Measurements from ENCODE around the gene HPSE2.

HPSE2 gene

DNA sequence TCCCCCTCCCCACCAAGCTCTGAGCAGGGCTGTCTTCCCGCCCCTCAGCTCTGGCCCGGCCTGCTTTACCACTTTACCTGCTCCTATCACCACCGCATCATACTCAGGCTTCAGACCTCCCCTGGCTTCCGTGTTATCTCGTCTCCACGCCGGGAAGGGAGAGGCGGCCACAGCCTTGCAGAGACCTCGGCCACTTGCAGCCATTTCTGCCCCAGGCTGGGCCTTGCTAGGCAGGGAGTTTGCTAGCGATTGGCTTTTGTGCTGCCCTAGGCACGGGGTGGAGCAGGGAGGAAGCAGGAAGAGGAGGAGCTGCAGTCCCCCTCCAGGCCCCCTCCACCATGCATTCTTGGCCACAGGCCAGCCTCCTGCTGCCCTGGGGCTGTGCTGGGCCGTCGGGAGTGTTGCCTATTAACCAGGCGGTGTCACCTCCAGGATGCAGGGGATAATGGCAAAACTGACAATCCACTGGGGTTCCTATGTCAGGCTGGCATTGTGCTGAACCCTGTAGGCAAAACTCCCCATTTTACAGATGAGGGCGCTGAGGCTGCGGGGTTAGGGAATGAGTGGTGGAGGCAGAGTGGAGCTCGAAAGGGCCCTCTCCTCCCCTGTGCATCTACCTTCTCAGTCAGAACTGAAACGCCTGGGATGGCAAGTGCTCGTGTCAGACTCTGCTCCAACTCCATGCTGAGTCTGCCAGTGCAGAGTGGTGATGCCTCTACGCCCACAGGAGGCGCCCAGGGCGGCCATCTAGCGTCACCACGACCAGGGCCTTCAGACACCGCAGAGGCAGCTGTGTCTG lies 820.5 kb downstream of the HPSE2 start, which contains the start of gene PYROXD2:
Gene PYROXD2 (minus strand): TSS at position 251 of the 799 bp plus-strand sequence. CDS start 47 bp downstream, at position 204.
- H3K9me3 ChIP-seq (ENCODE audit: low read depth, low read length), result no peaks in the 10 kb centered on the region
- no peaks in the 10 kb centered on the region for H3K36me3 ChIP-seq (ENCODE audit: insufficient read depth, low read length)
- H3K9ac ChIP-seq (ENCODE audit: insufficient read length), result peak within 1 kb of the TSS; percentile 71
- peak within 1 kb of the TSS; percentile 84 for H3K4me3 ChIP-seq
- TF ChIP-seq POLR2AphosphoS5 (IDR thresholded peaks at IDR 0.05; ENCODE audit: borderline replicate concordance, low read depth, low read length) (peak; percentile 90; the same call in 1 of the 2 replicates), EZH2 (IDR thresholded peaks at IDR 0.05) (no peak)
- peak within 1 kb of the TSS; percentile 54; the same call in 1 of the 2 replicates for H3K27ac ChIP-seq
- DNase-seq (ENCODE audit: low read depth, low spot score), result no peak

DNA sequence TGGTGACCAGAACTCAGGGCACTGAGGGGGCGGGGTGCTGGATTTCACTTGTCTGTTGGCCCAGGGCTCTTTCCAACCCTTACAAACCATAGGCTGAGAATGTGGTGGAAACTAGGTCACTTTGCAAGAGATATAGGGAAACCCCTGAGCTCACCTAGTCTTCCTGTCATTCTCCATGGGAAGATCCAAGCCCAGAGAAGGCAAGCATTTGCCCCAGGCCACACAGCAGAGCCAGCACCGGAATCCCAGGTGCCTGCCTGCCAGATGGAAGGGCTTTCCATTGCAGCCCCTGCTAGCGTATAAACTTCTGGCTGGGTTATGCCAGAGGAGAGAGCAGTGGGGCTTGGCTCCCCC lies 821.1 kb downstream of the HPSE2 start:
- H3K27ac ChIP-seq, result peak overlapping the region; percentile 54; the same call in 1 of the 2 replicates
- H3K36me3 ChIP-seq (ENCODE audit: insufficient read depth, low read length), result no peaks in the 10 kb centered on the region
- H3K9me3 ChIP-seq (ENCODE audit: low read depth, low read length), result no peaks in the 10 kb centered on the region
- TF ChIP-seq FOXP2 (optimal IDR thresholded peaks at IDR 0.05; ENCODE audit: control extremely low read depth, extremely low read length, insufficient read depth), result no peak
- no peak for TF ChIP-seq POLR2AphosphoS5 (IDR thresholded peaks at IDR 0.05; ENCODE audit: borderline replicate concordance, low read depth, low read length)
- TF ChIP-seq EZH2 (IDR thresholded peaks at IDR 0.05), result no peak
- peak overlapping the region; percentile 84 for H3K4me3 ChIP-seq
- no peak for DNase-seq (ENCODE audit: low read depth, low spot score)
- peak overlapping the region; percentile 71 for H3K9ac ChIP-seq (ENCODE audit: insufficient read length)

DNA sequence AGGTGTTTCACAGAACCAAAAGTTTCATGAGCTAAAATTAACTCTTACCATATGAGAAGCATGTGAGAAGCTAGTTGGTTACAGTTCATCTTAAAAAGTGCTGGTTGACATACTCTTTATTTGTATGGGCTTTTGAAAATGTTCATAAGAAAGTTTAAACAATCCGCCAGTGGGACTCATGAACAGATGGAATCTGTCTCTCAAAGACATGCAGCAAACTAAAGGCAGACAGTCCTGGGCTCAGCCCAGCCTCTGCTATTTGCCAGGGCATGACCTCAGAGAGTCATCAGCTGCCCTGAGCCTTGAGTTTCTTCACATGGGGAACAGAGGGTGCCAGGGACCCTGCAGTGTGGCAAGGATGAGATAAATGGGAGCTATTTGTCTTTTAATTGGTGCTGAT lies 823.9 kb downstream of the HPSE2 start:
- no peak overlapping the region for H3K4me3 ChIP-seq
- no peak for TF ChIP-seq FOXP2 (optimal IDR thresholded peaks at IDR 0.05; ENCODE audit: control extremely low read depth, extremely low read length, insufficient read depth)
- no peak for TF ChIP-seq POLR2AphosphoS5 (IDR thresholded peaks at IDR 0.05; ENCODE audit: borderline replicate concordance, low read depth, low read length)
- no peak for TF ChIP-seq EZH2 (IDR thresholded peaks at IDR 0.05)
- H3K9me3 ChIP-seq (ENCODE audit: low read depth, low read length), result no peaks in the 10 kb centered on the region
- no peaks in the 10 kb centered on the region for H3K36me3 ChIP-seq (ENCODE audit: insufficient read depth, low read length)
- H3K27ac ChIP-seq, result no peak overlapping the region
- DNase-seq (ENCODE audit: low read depth, low spot score), result no peak
- no peak overlapping the region for H3K9ac ChIP-seq (ENCODE audit: insufficient read length)

DNA sequence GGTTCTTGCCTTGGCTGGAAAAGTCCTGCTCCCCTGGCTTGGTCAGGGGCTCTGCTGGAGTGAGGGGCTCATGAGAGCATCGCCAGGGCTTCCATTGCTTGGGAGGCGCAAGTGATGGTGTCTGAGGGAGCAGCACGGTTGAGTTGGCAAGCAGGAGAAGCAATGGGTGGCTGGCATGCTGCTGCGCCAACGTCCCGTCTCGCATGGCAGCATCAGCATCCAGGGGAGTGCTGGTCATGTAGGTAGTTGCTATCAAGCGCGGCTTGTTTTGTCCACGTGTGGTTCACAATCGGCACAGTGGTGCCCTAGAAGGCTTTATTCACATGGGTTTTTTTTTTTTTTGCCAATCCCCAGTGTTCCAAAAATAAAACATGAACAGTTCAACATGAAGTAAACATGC lies 824.5 kb downstream of the HPSE2 start:
- Histone ChIP-seq H3K9me3 (ENCODE audit: low read depth, low read length) (no peaks in the 10 kb centered on the region), H3K36me3 (ENCODE audit: insufficient read depth, low read length) (no peaks in the 10 kb centered on the region), H3K4me3 (no peak overlapping the region), H3K9ac (ENCODE audit: insufficient read length) (no peak overlapping the region), H3K27ac (no peak overlapping the region)
- TF ChIP-seq FOXP2 (optimal IDR thresholded peaks at IDR 0.05; ENCODE audit: control extremely low read depth, extremely low read length, insufficient read depth) (no peak), EZH2 (IDR thresholded peaks at IDR 0.05) (no peak)
- no peak for DNase-seq (ENCODE audit: low read depth, low spot score)

DNA sequence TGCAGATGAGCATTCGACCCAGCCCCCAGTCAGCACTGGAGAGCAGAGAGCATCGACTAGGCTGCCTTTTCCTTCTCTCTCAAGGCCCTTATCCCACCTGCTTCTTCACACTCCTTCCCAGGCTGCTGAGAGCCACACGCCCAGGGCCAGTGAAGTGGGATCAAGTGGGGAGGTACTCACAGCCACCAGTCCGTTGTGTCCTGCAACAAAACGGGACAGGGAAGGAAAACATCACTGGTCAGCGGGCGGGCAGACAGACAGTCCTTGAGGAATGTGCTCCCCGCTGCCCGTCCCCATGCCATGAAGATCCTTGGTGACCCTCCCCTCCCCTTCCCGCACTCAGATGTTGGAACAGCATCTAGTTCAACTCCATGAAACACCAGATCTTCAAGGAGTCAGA lies 824.9 kb downstream of the HPSE2 start:
- H3K27ac ChIP-seq, result no peak overlapping the region
- no peak overlapping the region for H3K9ac ChIP-seq (ENCODE audit: insufficient read length)
- no peaks in the 10 kb centered on the region for H3K36me3 ChIP-seq (ENCODE audit: insufficient read depth, low read length)
- TF ChIP-seq POLR2AphosphoS5 (IDR thresholded peaks at IDR 0.05; ENCODE audit: borderline replicate concordance, low read depth, low read length) (no peak), FOXP2 (optimal IDR thresholded peaks at IDR 0.05; ENCODE audit: control extremely low read depth, extremely low read length, insufficient read depth) (no peak), EZH2 (IDR thresholded peaks at IDR 0.05) (no peak)
- H3K4me3 ChIP-seq, result no peak overlapping the region
- no peak for DNase-seq (ENCODE audit: low read depth, low spot score)
- H3K9me3 ChIP-seq (ENCODE audit: low read depth, low read length), result no peaks in the 10 kb centered on the region

DNA sequence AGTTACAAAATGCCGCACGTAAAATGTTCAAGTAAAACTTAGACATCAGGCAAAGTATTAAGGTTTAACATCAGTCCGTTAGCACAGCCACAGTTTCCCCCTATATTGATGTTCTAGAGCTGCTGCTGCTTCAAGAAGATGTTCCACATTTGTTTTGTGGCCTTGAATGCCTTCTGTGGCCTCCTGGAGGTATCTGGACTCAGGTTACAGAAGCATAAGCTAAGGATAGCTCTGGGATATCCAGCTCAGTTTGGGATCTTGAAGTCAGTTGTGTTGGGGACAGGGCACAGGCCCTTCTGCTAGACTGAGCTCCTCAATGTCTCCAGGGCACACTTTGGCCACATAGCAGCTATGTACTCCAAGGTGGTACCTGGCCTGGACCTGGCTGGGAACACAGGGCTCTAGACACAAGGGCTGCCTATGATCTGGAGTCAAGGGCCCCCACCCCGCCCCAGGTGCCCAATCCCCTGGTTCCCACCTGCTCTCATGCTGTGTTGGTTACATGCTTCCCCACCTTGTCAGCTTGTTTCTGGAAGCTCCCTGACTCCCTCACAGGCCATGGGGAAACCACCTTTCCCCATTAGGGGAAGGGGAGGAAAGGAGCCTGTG lies 825.4 kb downstream of the HPSE2 start:
- no peaks in the 10 kb centered on the region for H3K9me3 ChIP-seq (ENCODE audit: low read depth, low read length)
- no peak for DNase-seq (ENCODE audit: low read depth, low spot score)
- H3K36me3 ChIP-seq (ENCODE audit: insufficient read depth, low read length), result no peaks in the 10 kb centered on the region
- TF ChIP-seq EZH2 (IDR thresholded peaks at IDR 0.05) (no peak), FOXP2 (optimal IDR thresholded peaks at IDR 0.05; ENCODE audit: control extremely low read depth, extremely low read length, insufficient read depth) (no peak), POLR2AphosphoS5 (IDR thresholded peaks at IDR 0.05; ENCODE audit: borderline replicate concordance, low read depth, low read length) (no peak)
- no peak overlapping the region for H3K4me3 ChIP-seq
- H3K9ac ChIP-seq (ENCODE audit: insufficient read length), result no peak overlapping the region
- no peak overlapping the region for H3K27ac ChIP-seq

DNA sequence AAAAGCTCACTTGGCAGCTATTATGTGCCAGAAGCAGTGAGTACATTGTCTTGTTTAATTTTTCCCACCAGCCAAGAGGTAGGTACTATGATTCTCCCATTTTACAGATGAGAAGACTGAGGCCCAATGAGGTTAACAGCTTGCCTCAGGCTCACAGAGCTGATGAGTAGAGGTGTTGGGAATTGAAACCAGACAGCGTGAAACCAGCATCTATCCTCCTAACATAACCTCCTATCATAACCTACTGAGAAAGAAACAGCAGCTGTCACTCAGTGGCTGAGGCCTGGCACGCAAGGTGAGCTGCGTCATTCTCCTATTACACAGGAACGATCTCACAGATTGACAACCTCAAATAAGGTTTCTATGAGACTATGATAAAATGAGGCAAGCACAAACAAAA lies 826.9 kb downstream of the HPSE2 start:
- TF ChIP-seq EZH2 (IDR thresholded peaks at IDR 0.05), result no peak
- no peak for TF ChIP-seq FOXP2 (optimal IDR thresholded peaks at IDR 0.05; ENCODE audit: control extremely low read depth, extremely low read length, insufficient read depth)
- no peak for TF ChIP-seq POLR2AphosphoS5 (IDR thresholded peaks at IDR 0.05; ENCODE audit: borderline replicate concordance, low read depth, low read length)
- H3K27ac ChIP-seq, result no peak overlapping the region
- no peak overlapping the region for H3K9ac ChIP-seq (ENCODE audit: insufficient read length)
- no peak overlapping the region for H3K4me3 ChIP-seq
- no peaks in the 10 kb centered on the region for H3K36me3 ChIP-seq (ENCODE audit: insufficient read depth, low read length)
- DNase-seq (ENCODE audit: low read depth, low spot score), result no peak
- H3K9me3 ChIP-seq (ENCODE audit: low read depth, low read length), result no peaks in the 10 kb centered on the region

DNA sequence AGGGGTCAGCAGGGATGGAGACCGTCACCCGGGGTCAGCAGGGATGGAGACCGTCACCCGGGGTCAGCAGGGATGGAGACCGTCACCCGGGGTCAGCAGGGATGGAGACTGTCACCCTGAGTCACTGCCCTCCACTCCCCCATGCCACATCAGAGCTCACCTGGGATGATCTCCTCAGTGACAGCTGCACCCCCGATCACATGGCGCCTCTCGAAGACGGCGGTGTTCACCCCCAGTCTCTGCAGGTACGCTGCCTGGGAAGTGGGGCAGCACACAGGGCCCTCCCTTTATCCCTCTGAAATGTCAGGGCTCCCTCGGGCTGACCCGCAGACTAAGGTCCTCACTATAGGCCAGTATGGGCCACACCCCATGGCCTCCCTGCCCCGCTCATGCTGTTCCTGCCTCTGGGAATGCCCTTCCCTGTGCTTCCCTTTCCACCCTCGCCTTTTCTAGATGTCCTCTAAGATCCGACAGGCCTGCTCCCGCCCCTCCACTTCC lies 827.9 kb downstream of the HPSE2 start:
- Histone ChIP-seq H3K9ac (ENCODE audit: insufficient read length) (no peak overlapping the region), H3K27ac (no peak overlapping the region), H3K36me3 (ENCODE audit: insufficient read depth, low read length) (no peaks in the 10 kb centered on the region), H3K9me3 (ENCODE audit: low read depth, low read length) (no peaks in the 10 kb centered on the region), H3K4me3 (no peak overlapping the region)
- TF ChIP-seq EZH2 (IDR thresholded peaks at IDR 0.05) (no peak), FOXP2 (optimal IDR thresholded peaks at IDR 0.05; ENCODE audit: control extremely low read depth, extremely low read length, insufficient read depth) (no peak), POLR2AphosphoS5 (IDR thresholded peaks at IDR 0.05; ENCODE audit: borderline replicate concordance, low read depth, low read length) (no peak)
- no peak for DNase-seq (ENCODE audit: low read depth, low spot score)
